COLO668 (cell line): ENCODE results near the gene TMED3.
A peak's percentile ranks its signal among the peaks of the same experiment; 100 is the strongest.
"Not testable (repeated sequence)": the region's sequence is repeated elsewhere in the genome, so short reads cannot be mapped to it uniquely, and the experiment has no call there.

ENCODE experiments used
- DNase-seq: peaks from one replicate; lab custom pipeline; 2025; ENCODE audit not compliant: unreplicated experiment; lab: John Stamatoyannopoulos, UW

TMED3 gene

DNA sequence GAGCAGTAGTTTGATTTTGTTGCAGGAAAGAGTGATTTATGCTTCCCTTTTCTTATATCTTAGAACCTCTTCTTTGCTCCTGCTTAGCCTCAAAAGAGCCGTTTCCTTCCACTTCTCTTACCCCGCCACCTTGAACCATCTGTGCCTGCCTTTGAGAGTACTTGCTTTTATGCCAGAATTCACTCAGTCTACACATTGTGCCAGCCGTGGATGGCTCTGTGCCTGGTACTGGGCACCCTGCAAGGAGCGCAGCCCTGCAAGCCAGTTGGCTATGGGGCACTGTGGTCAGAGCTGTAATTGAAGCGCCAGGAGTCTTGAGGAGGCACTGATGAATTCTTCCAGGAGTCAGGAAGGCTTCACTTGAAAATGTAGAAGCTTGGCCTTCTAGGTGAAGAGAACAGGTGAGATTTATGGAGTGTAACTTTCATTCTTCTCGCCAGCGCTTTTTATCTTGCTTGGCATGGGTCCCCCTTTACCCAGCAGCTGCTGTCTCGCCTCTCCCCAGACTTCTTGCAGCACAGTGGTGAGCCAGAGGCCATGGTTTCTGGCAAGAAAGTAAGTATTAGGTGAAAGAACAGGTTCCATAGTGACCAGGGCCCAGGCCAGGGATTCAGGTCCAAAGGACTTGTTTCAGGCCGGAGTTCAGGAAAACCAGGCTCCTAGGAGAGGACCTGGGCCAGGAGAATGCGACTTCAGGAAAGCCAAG lies 4.9 kb downstream of the TMED3 start:
- no peak for DNase-seq

DNA sequence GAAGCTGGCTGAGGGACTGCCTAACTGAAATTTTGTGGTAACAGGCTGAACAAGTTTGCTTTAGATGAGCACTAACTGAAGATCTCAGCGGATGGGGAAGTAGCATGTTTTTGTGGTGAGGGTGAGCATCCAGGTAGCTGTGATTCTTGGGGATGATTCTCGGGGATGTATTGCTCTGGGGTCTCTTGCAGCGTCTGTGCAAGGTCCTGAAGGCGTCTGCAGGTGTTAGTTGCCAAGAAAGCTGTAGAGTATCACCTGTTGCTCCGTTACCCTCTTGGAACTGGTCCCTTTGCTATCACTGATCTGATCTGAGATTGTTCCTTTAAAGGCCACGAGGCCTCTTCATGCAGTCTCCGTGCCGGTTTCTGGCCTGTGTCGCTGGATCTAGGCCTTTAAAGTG lies 6.0 kb downstream of the TMED3 start:
- DNase-seq = no peak

- DNase-seq = not testable (repeated sequence)
Observed at GRCh38 chr15:79319973-79320372, 9.1 kb downstream of the TMED3 start.

DNA sequence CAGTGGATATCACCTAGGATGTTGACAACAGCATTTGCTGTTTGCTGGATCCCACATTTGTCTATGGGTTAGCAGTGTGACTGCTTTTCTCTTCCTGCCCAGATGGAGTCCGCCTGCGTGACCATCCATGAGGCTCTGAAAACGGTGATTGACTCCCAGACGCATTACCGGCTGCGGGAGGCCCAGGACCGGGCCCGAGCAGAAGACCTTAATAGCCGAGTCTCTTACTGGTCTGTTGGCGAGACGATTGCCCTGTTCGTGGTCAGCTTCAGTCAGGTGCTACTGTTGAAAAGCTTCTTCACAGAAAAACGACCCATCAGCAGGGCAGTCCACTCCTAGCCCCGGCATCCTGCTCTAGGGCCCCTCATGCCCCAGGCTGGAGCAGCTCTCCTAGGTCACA lies 11.0 kb downstream of the TMED3 start:
- no peak for DNase-seq

GRCh38 chr15:79322306-79322705 lies 11.4 kb downstream of the TMED3 start:
- no peak for DNase-seq

DNA sequence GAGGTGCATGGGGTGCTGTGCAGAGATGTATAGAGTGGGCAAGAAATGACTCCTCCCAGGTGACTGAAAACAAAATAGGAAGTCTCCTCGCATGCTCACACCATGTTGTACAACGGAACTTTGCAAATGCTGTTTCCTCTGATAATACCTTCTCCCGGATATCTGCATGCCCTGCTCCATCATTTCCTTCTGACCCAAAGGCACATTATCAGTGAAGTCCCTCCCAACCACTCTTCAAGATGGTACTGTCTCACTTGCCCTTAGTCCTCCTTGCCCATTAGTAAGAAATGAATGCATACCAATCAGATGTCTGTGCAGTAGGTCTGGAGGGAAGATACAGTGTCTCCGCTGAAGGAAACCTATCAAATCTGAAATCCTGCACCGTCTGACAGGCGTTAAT lies 12.0 kb downstream of the TMED3 start:
- no peak for DNase-seq

GRCh38 chr15:79329171-79329611 lies 18.3 kb downstream of the TMED3 start:
- DNase-seq = peak; percentile 14

GRCh38 chr15:79332824-79333510 lies 22.1 kb downstream of the TMED3 start:
- no peak for DNase-seq

GRCh38 chr15:79337591-79337990 lies 26.7 kb downstream of the TMED3 start:
- DNase-seq = no peak

GRCh38 chr15:79339588-79340314 lies 28.8 kb downstream of the TMED3 start:
- no peak for DNase-seq

DNA sequence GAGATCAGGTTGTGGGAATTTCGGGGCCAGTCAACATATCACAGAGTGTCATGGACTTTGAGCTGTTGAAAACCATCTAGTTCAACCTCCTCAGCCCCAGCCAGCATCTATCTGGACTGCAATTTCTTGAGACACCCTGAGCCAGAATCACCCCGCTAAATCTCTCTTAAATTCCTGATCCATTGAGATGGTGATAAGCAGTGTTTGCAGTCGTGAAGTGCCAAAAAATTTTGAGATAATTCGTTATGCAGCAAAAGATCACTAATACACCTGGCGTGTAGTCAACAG lies 29.3 kb downstream of the TMED3 start:
- DNase-seq = no peak

DNA sequence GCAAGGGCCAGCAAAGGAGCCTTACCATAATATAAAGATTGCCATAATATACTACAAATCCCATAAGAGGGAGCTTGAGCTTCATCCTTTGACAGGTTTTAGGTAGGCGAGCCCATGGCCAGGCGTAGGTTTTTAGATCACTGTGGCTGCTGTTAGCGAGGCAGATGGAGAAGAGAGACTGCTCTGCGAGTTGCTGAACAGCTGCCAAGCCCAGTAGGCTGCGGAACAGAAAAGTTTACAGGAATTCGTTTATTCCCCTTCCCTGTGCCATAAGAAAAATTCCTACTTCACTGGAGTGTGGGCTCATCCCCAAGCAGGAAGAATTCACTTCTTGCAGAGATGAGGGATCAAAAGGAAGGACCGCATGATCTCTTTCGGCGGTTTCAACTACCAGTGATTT lies 30.5 kb downstream of the TMED3 start:
- no peak for DNase-seq

DNA sequence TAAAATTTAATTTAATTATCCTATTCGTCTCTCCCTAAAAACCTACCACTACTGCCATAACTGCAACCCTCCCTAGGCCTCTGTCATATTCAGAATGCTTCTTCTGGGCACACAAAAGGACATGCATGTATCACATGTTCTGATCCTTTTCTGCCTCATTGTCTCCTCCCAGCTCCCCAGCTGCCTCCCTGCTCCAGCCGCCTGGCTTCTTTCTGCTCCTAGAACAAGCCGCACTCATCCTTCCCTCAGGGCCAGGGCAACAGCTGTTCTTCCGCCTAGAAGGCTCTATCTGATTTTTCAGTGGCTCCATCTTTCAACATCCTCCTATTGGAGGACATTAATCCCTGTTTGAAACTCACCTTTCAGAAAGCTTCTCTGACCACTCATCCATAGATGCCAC lies 38.6 kb downstream of the TMED3 start:
- DNase-seq = no peak

DNA sequence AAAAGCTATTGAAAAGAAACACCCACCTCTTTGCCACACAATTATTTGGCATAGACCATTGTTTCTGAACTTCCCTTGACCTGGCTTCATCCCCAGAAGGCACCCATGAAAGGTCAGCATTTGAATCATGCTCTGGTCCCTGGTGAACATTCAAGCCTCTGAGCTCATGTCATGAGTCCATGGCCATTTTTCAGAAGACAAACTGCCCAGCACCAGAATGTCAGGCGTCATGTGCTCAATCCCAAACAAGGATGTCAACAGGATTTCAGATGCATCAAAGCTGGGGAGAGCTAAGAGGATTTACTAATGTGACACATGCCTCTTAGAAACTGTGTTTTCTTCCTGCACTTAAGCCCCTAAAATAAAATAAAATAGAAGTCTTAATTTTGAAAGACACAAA lies 41.3 kb downstream of the TMED3 start:
- DNase-seq = no peak

GRCh38 chr15:79357566-79357965 lies 46.7 kb downstream of the TMED3 start:
- no peak for DNase-seq

- DNase-seq = no peak
Observed at GRCh38 chr15:79358069-79358468, 47.2 kb downstream of the TMED3 start.

GRCh38 chr15:79364571-79365240 lies 53.8 kb downstream of the TMED3 start:
- DNase-seq = no peak

GRCh38 chr15:79365765-79366164 lies 54.9 kb downstream of the TMED3 start:
- no peak for DNase-seq

DNA sequence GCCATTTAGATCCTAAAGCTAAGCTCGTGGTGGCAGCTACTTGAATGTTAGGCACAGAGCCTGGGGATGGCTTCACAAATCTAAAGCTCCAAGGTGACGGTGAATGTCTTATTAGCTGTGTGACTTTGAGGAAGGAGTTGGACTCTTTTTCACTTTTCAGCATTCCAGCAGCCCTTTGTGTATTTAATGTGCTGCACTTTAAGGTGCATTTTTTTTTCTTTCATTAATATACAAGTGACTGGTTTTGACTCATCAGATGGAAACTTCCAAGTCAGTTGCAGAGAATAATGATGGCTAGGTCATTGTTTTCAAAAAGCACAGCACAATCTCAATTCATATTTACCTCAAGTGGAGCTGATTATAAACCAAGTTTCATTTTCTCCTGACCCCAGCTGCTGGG lies 55.8 kb downstream of the TMED3 start:
- no peak for DNase-seq

DNA sequence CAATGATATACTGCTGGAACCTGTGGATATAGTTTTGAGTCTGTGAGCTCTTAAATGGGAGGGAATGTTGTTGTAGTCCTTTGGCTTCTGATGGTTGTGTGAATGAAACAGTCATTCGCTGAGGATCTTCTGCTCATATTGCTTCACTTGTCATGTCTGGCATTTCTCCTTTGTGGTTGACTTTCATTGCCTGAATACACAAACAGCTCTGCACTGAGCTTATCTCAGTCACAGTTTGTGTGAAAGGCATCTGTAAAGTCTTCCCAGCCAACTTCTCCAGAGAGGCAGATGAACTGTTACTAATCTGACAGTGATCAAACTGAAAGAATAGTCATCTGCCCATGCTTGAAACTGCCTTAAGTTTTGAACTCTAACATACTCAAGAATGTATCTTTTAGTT lies 59.8 kb downstream of the TMED3 start:
- DNase-seq = no peak

DNA sequence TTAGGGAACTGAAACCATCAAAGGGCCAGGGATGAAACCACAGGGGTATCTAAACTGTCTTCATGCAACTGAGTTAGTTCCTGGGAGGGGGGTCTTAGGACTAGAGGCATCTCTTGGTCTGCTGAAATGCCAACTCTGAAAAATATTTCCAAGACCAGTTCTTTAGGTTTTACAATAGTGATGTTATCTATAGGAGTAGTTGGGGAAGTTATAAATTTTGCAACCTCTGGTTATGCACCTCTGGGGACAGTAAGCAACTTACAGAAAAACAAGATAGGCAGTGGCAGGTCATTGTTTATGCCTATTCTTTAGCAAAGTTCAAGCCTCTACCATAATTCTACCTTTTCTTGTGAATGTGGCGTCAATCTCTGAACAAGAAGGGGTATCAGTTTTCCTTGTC lies 60.7 kb downstream of the TMED3 start:
- no peak for DNase-seq

- DNase-seq = no peak
Observed at GRCh38 chr15:79372428-79372827, 61.5 kb downstream of the TMED3 start.
